Gastroesophageal sphincter (tissue), 4 donors: ENCODE data around the gene CUL5. TPM values are rescaled to one million over a fixed set of nuclear protein-coding genes. Genes with fewer than 3 reads are reported as not detected.
A peak's percentile ranks its signal among the peaks of the same experiment; 100 is the strongest.

ENCODE experiments used
- ATAC-seq: fragments of 150-250 bp; one replicate; pipeline ENCODE4 v1.9.1; 2016; ENCODE audit warnings: mild to moderate bottlenecking, moderate library complexity
- H3K27ac ChIP-seq, 4 donors: fragments of 200-600 bp; sonication (generic) in 3 of 4; 1 replicate in 3 of 4; 2 replicates in 1 of 4; pipeline ENCODE4 v1.5.1; 2016 to 2019
- H3K27me3 ChIP-seq: fragments of 200-600 bp; sonication (generic); one replicate; pipeline ENCODE4 v1.5.1; 2019
- H3K36me3 ChIP-seq, 2 donors: fragments of 200-600 bp; sonication (generic); one replicate each; pipeline ENCODE4 v1.5.1; 2019; ENCODE audit warnings: control low read depth in 1 of 2
- H3K4me1 ChIP-seq, 3 donors: fragments of 200-600 bp; sonication (generic); 1 replicate in 2 of 3; 2 replicates in 1 of 3; pipeline ENCODE4 v1.5.1; 2016 to 2019; ENCODE audit warnings: control low read depth in 2 of 3
- H3K4me3 ChIP-seq, 2 donors: fragments of 200-600 bp; sonication (generic); one replicate each; pipeline ENCODE4 v1.5.1; 2019; ENCODE audit warnings: mild to moderate bottlenecking in 1 of 2, moderate library complexity in 1 of 2
- H3K9me3 ChIP-seq, 3 donors: fragments of 200-600 bp; sonication (generic); one replicate each; pipeline ENCODE4 v1.5.1; 2017 to 2019; ENCODE audit warnings: control low read depth in 2 of 3
- CTCF ChIP-seq, 4 experiments: fragments of 200-600 bp in 2 of 4; fragments of 450-650 bp in 2 of 4; sonication (generic) in 1 of 4; IDR thresholded peaks; one replicate each; pipeline ENCODE4 v1.5.1; 2017 to 2019; ENCODE audit warnings: antibody characterized with exemption in 4 of 4, mild to moderate bottlenecking in 2 of 4, moderate library complexity in 2 of 4
- EP300 ChIP-seq: sonication (generic); formaldehyde crosslinking; IDR thresholded peaks from one replicate; pipeline ENCODE4 v1.6.1; 2017; ENCODE audit warnings: antibody characterized with exemption, mild to moderate bottlenecking
- POLR2A ChIP-seq, 2 donors: fragments of 450-650 bp; IDR thresholded peaks; one replicate each; pipeline ENCODE4 v1.6.1; 2017; ENCODE audit warnings: antibody characterized with exemption in 2 of 2, mild to moderate bottlenecking in 2 of 2, moderate library complexity in 1 of 2
- POLR2AphosphoS5 ChIP-seq: sonication (generic); formaldehyde crosslinking; IDR thresholded peaks from one replicate; pipeline ENCODE4 v1.6.1; 2017; ENCODE audit warnings: antibody characterized with exemption
- WGBS, 2 donors: methylation state at CpG; one replicate each; pipeline ENCODE4 v1.1.5; 2018; ENCODE audit warnings: low coverage in 1 of 2; 5-methylcytosine and 5-hydroxymethylcytosine counted together
- total RNA-seq, 4 donors: library from RNA; depleted of rRNA; stranded (reverse); fragments of >200 nt; gene quantifications; one replicate each; pipeline ENCODE4 v1.1.0, GENCODE V29; 2016

Gene CUL5
- total RNA-seq, 4 donors from 2014 or later, result 33.0 to 38.8 (median 33.8) TPM

GRCh38 chr11:108101090-108101775 is 92.5 kb downstream of the CUL5 start:
- H3K36me3 ChIP-seq, result peaks cover 0 to 98% of the 10 kb centered on the region in 2 donors
- WGBS, 2 donors, result 92% methylated on average over 1 of the region's 1 CpG; no CpG with 5 or more reads in 1 of the 2 donors

GRCh38 chr11:108111126-108111525 is 102.4 kb downstream of the CUL5 start:
- Histone ChIP-seq H3K27me3 (no peaks in the 10 kb centered on the region), H3K9me3 (no peaks in the 10 kb centered on the region), H3K36me3 (peaks cover 0 to 5% of the 10 kb centered on the region in 2 donors), H3K27ac (no peak overlapping the region), H3K4me3 (no peak overlapping the region), H3K4me1 (peaks cover 10 to 16% (median 10%) of the 10 kb centered on the region in 3 donors)
- no peak for TF ChIP-seq CTCF (IDR thresholded peaks at IDR 0.05)
- no peak for TF ChIP-seq POLR2AphosphoS5
- no peak for ATAC-seq
- WGBS, 2 donors, result 93% methylated on average over 2 to 4 of the region's 4 CpGs

More at GRCh38 chr11:108101090-108101775, 92.5 kb downstream of the CUL5 start:
- TF ChIP-seq POLR2A (IDR thresholded peaks at IDR 0.05) (no peak), POLR2AphosphoS5 (no peak), EP300 (no peak), CTCF (IDR thresholded peaks at IDR 0.05) (no peak)
- no peak for ATAC-seq
- Histone ChIP-seq H3K27ac (no peak overlapping the region), H3K9me3 (no peaks in the 10 kb centered on the region), H3K4me3 (no peak overlapping the region), H3K27me3 (no peaks in the 10 kb centered on the region), H3K4me1 (no peaks in the 10 kb centered on the region)

GRCh38 chr11:108112057-108112456 is 103.4 kb downstream of the CUL5 start:
- H3K27ac ChIP-seq, result no peak overlapping the region
- peaks cover 0 to 4% of the 10 kb centered on the region in 2 donors for H3K36me3 ChIP-seq
- no peak for ATAC-seq
- no peak overlapping the region for H3K4me3 ChIP-seq
- no peaks in the 10 kb centered on the region for H3K9me3 ChIP-seq
- H3K27me3 ChIP-seq, result no peaks in the 10 kb centered on the region
- no peak for TF ChIP-seq POLR2A (IDR thresholded peaks at IDR 0.05)
- no peak for TF ChIP-seq EP300
- no peak for TF ChIP-seq POLR2AphosphoS5
- no peak for TF ChIP-seq CTCF (IDR thresholded peaks at IDR 0.05)
- H3K4me1 ChIP-seq, result peaks cover 11 to 22% (median 11%) of the 10 kb centered on the region in 3 donors
- 75 to 88% methylated on average over 2 of the region's 2 CpGs for WGBS, 2 donors

- Histone ChIP-seq H3K4me3 (no peak overlapping the region), H3K4me1 (peaks cover 11 to 30% (median 11%) of the 10 kb centered on the region in 3 donors), H3K9me3 (no peaks in the 10 kb centered on the region), H3K27ac (peak overlapping the region; percentile 79 to 85 (median 82)), H3K36me3 (no peaks in the 10 kb centered on the region), H3K27me3 (no peaks in the 10 kb centered on the region)
- 16 to 35% methylated on average over 4 to 5 of the region's 5 CpGs for WGBS, 2 donors
- ATAC-seq, result peak; percentile 97
- no peak for TF ChIP-seq CTCF (IDR thresholded peaks at IDR 0.05)
- peak; percentile 81 for TF ChIP-seq POLR2AphosphoS5
These were observed 106.9 kb downstream of the CUL5 start for GRCh38 chr11:108115500-108116140.
